NCI-H2227 (cell line): ENCODE results near the gene HDLBP.
"Not testable (repeated sequence)": the region's sequence is repeated elsewhere in the genome, so short reads cannot be mapped to it uniquely, and the experiment has no call there.

Source experiments
- DNase-seq: peaks from one replicate; lab custom pipeline; 2025; ENCODE audit not compliant: unreplicated experiment; lab: John Stamatoyannopoulos, UW

Gene HDLBP

GRCh38 chr2:241308832-241309500 lies 6.5 kb downstream of the HDLBP start:
- DNase-seq: no peak

- no peak for DNase-seq
These were observed 7.2 kb downstream of the HDLBP start for GRCh38 chr2:241308267-241308666.

- no peak for DNase-seq
These were observed 8.4 kb downstream of the HDLBP start for GRCh38 chr2:241307055-241307454.

DNA sequence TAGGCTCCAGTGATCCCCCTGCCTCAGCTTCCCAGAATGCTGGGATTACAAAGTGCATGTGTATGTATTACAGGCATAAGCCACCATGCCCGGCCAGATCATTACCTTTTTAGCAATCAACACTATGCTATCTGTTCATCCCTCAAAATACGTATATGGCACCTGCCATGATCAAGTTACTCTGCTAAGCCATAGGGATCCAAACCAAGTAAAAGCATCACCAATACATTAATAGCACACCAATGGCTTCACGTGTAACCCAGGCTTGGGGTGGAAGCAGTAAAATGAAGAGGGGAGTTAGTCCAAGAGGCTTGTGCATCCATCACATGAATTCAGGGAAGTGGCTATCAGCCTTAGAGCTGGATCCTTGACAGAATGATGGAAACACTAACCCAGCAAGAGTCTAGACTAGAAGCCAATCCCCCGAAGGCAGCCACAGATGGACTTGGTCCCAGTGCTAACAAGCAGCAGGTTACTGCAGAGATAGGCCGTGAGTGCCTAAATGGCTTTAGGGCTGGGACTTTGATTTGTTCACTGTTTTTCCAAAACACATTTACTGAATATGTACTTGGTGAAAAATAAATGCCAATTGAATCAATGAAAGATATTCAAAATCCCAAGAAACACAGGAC lies 11.3 kb downstream of the HDLBP start:
- DNase-seq: no peak

DNA sequence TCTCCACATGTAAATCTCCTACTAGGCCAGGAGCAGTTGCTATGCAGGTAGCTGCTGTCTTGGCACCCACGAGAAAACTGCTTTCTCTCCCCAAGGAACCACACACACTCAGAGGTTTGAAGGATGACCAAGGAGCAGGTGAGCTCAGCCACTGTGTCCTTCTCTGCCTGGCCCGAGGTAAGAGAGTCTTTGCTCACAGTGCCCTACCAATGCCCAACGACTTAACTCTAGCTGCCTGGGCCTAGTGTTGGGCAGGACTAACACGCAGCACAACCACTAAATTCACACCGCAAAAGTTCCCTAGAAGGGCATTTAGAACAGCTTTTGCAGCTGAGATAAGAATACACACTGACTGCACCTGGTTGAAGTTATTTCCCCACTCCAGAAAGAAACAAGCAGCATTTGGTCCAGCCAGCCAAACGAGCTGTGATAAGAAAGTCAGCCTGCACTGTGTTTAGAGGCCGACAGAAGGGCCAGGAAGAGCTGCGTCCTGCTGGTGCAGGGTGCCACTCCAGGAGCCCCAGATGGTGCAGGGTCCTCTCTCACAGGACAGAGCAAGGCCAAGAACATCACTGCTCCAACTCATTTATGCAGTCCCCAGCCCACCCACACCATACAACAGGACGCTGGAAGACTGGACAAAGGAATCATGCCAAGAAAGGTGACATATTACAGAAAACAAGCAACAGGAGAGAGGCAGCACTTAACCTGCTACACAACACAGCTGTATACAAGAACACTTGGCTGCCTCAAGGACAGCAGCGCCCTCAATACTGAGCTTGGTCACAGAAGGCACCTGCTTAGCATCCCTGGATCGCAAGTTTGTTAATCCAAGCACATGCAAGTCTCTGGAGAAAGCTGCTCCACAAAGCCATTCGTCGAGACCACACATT lies 12.5 kb downstream of the HDLBP start:
- no peak for DNase-seq

DNA sequence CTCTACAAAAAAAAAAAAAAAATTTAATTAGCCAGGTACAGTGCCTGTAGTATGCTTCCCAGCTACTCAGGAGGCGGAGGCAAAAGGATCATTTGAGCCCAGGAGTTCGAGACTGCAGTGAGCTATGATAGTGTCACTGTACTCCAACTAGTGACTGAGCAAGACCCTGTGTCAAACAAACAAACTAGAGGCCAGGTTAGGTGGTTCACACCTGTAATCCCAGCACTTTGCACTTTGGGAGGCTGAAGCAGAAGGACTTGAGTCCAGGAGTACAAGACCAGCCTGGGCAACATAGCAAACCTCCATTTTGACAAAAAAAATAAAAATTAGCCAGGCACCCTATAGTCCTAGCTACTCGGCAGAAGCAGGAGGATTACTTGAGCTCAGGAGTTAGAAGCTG lies 13.4 kb downstream of the HDLBP start:
- DNase-seq: no peak

DNA sequence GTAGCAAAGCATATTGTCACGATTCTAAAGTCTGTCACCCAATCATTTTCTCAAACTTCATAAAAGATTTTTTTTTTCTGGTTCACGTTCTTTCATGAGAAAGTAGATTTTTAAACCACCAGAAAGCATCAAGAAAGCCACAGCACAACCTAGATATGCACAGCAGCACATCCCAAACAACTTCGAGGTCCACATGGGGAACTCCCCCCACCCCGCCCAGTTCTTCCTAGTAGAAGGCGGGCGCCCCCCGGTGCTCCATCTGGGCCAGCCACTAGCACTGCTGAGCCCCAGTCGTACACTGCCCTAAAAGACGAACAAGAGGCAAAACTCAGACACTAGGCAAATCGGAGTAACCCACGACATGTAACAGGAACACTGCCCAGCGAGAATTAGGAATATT lies 15.5 kb downstream of the HDLBP start:
- no peak for DNase-seq

GRCh38 chr2:241298673-241299072 lies 16.8 kb downstream of the HDLBP start:
- DNase-seq: no peak

- DNase-seq: no peak
These were observed 18.7 kb downstream of the HDLBP start for GRCh38 chr2:241296767-241297166.

- no peak for DNase-seq
These were observed 20.0 kb downstream of the HDLBP start for GRCh38 chr2:241295326-241296095.

DNA sequence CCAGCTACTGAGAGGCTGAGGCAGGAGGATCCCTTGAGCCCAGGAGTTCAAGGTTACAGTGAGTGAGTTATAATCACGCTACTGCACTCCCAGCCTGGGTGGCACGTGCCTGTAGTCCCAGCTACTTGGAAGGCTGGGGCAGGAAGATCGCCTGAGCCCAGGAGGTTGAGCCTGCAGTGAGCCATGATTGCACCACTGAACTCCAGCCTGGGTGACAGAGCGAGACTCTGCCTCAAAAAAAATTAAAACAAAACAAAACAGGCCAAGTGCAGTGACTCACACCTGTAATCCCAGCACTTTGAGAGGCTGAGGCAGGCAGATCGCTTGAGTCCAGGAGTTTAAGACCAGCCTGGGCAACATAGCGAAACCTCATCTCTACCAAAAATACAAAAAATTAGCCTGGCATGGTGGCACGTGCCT lies 22.1 kb downstream of the HDLBP start:
- not testable (repeated sequence) for DNase-seq

DNA sequence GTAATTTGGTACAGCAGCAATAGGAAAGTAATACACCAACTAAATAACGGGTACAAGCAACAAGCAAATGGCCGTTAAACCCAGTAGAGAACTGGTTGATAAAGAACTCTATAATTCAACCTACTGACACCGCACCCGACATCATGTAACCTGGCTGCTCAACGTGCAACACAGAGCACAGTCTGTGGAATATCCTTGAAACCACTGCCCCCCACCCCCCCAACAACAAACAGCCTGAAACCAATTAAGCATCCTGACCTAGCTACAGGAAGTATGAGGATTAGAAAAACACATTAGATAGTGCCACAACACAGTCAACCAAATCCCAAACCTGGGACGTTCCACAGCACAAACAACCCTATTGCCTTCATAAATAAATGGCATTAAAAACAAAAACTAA lies 23.5 kb downstream of the HDLBP start:
- no peak for DNase-seq

GRCh38 chr2:241291153-241291552 lies 24.3 kb downstream of the HDLBP start:
- no peak for DNase-seq

DNA sequence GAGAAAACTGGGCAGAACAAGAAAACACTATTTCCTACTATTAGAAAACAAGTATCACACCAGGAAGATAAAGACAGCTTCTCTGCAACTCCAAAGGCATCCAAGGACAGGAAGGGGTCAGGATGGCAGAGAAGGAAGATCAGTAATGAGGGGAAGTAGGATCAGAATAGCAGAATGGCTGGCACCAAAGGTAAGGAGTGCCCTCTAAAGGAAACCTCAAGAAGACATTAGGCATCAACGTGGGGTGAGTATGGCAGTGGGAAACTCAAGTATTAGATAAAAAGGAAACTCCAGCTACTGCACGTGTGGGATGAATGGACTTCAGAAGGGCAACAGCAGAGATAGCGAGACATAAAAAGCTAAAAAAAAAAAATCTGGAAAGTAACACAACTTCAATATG lies 25.9 kb downstream of the HDLBP start:
- DNase-seq: no peak

DNA sequence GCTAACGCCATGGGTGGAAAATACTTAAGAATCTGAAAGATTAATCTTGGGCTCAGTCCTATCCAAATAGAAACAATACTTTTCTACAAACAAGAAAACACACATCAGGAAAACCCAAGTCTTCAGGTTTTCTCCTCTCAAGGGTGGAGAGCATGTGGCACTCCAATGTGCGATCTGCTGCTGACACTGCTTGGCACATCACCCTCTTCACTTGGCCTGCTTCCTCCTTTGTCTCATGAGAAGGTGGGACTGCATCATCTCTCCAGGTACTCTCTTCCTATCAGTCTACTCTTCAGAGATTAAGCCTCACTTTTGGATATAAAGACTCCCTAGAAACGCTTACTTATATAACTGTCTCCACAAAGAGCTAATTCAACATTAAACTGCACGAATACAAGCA lies 26.4 kb downstream of the HDLBP start:
- DNase-seq: no peak

DNA sequence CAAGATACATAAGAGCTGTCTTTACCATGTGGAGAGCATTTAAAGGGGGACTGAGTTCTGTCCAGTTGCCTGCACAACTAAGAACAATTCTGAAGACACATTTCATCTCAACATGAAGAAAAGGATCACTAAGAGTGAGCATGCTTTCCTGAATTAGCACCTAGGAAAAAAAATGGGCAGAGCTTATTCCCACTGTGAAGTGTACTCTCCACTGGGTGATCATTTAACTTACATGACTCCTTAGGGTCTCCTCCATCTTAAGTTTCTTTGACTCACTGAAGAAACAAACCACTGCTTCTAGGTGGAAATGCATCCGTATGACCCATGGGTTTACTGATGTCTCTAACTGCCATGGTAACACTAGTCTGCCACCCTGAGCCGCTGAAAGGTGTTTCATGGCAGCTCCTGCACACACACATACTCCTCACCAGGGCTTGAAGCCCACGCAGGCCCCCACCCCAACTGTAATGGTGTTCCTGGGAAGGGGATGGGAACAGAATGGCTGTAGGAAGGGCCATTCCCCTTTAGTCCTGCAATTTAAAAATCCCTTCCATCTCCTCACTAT lies 27.1 kb downstream of the HDLBP start:
- no peak for DNase-seq

- no peak for DNase-seq
These were observed 29.0 kb downstream of the HDLBP start for GRCh38 chr2:241286348-241287090.

DNA sequence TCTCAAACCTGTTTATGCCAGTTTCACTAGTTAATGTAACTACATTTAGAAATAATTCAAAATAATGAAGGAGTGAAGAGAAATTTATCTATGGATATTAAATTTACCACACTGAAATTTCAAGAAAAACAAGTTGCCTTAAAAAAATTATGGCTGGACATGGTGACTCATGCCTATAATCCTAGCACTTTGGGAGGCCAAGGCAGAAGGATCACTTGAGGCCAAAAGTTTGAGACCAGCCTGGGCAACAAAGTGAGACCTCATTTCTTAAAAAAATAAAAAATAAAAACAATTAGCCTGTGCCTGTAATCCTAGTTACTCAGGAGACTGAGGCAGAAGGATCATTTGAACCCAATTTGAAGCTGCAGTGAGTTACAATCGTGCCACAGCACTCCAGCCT lies 29.9 kb downstream of the HDLBP start:
- no peak for DNase-seq

GRCh38 chr2:241282555-241282954 lies 32.9 kb downstream of the HDLBP start:
- DNase-seq: no peak

GRCh38 chr2:241280291-241280690 lies 35.2 kb downstream of the HDLBP start:
- DNase-seq: no peak
